ENCODE results near the gene KIF19.
"Not testable (repeated sequence)": the region's sequence is repeated elsewhere in the genome, so short reads cannot be mapped to it uniquely, and the experiment has no call there.

KIF19 gene

DNA sequence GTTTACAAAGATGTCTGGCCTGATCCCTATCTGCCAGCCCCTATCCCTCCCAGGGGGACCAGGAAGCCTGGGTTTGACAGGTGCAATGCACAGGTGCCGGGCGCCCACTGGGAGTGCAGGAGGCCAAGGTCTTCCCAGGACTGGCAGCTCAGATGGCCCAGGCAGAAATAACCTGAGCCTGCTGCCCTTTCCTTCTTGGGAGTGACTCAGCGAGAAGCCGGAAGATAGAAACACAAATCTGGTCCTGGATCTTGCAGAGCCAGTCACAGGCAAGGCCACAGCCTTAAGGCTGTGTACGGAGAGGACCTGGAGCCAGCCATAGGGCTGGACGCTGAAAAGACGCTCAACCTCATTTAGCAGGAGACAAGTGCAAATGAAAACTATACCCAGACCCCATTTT lies 69.0 kb downstream of the KIF19 start:
- TF ChIP-seq CTCF (IDR thresholded peaks at IDR 0.05; ENCODE audit: extremely low read depth, insufficient read depth, missing control alignments), result no peak
- in situ Hi-C loops (cut with MboI; ENCODE audit: low pct_unique_long_range_greater_than_20kb, low sequenced_read_pairs, unreplicated experiment), result no loop called here
- DNase-seq (ENCODE audit: low spot score), result no peak

DNA sequence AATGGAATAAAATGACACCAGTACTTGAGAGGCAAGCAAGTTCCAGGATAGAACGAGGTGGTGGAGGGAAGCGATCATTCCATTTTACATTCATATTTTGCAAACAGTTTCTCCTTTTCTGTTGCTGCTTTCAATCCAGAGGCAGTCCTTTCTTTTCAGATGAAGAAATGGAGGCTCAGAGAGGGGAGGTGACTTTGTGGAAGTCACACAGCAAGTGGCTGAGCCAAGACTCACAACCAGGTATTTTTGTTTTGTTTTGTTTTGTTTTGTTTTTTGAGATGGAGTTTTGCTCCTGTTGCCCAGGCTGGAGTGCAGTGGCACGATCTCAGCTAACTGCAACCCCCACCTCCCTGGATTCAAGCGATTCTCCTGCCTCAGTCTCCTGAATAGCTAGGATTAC lies 70.5 kb downstream of the KIF19 start:
- DNase-seq (ENCODE audit: low spot score), result no peak
- in situ Hi-C loops (cut with MboI; ENCODE audit: low pct_unique_long_range_greater_than_20kb, low sequenced_read_pairs, unreplicated experiment), result no loop called here
- no peak for TF ChIP-seq CTCF (IDR thresholded peaks at IDR 0.05; ENCODE audit: extremely low read depth, insufficient read depth, missing control alignments)

- no peak for TF ChIP-seq CTCF (IDR thresholded peaks at IDR 0.05; ENCODE audit: extremely low read depth, insufficient read depth, missing control alignments)
- DNase-seq (ENCODE audit: low spot score), result no peak
- in situ Hi-C loops (cut with MboI; ENCODE audit: low pct_unique_long_range_greater_than_20kb, low sequenced_read_pairs, unreplicated experiment), result no loop called here
Measured at GRCh38 chr17:74402048-74402447, 76.0 kb downstream of the KIF19 start.

GRCh38 chr17:74403512-74404137 lies 77.6 kb downstream of the KIF19 start:
- DNase-seq (ENCODE audit: low spot score), result no peak
- in situ Hi-C loops (cut with MboI; ENCODE audit: low pct_unique_long_range_greater_than_20kb, low sequenced_read_pairs, unreplicated experiment), result no loop called here
- no peak for TF ChIP-seq CTCF (IDR thresholded peaks at IDR 0.05; ENCODE audit: extremely low read depth, insufficient read depth, missing control alignments)

- in situ Hi-C loops (cut with MboI; ENCODE audit: low pct_unique_long_range_greater_than_20kb, low sequenced_read_pairs, unreplicated experiment), result no loop called here
- no peak for DNase-seq (ENCODE audit: low spot score)
- no peak for TF ChIP-seq CTCF (IDR thresholded peaks at IDR 0.05; ENCODE audit: extremely low read depth, insufficient read depth, missing control alignments)
Measured at GRCh38 chr17:74404218-74404617, 78.2 kb downstream of the KIF19 start.

DNA sequence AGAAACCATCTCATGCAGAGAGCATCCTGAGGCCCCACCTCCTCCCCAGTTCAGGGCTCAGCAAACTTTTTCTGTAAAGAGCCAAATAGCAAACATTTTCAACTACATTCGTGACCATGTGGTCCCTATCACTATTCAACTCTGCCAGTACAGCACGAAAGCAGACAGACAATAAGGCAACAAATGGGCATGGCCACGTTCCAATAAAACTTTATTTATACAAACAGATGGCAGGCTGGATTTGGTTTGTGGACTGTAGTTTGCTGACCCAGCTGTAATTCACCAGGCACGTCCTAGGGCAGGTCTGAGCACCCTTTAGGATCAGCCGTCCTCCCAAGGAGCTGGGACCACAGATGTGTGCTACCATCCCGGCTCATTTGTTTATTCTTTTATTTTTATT lies 78.8 kb downstream of the KIF19 start:
- no peak for DNase-seq (ENCODE audit: low spot score)
- in situ Hi-C loops (cut with MboI; ENCODE audit: low pct_unique_long_range_greater_than_20kb, low sequenced_read_pairs, unreplicated experiment), result no loop called here
- no peak for TF ChIP-seq CTCF (IDR thresholded peaks at IDR 0.05; ENCODE audit: extremely low read depth, insufficient read depth, missing control alignments)

GRCh38 chr17:74405311-74405710 lies 79.3 kb downstream of the KIF19 start:
- in situ Hi-C loops (cut with MboI; ENCODE audit: low pct_unique_long_range_greater_than_20kb, low sequenced_read_pairs, unreplicated experiment); DNase-seq (ENCODE audit: low spot score): not testable (repeated sequence)
